Measurements from ENCODE around the gene COQ10B.
"Not testable (repeated sequence)": the region's sequence is repeated elsewhere in the genome, so short reads cannot be mapped to it uniquely, and the experiment has no call there.

DNA sequence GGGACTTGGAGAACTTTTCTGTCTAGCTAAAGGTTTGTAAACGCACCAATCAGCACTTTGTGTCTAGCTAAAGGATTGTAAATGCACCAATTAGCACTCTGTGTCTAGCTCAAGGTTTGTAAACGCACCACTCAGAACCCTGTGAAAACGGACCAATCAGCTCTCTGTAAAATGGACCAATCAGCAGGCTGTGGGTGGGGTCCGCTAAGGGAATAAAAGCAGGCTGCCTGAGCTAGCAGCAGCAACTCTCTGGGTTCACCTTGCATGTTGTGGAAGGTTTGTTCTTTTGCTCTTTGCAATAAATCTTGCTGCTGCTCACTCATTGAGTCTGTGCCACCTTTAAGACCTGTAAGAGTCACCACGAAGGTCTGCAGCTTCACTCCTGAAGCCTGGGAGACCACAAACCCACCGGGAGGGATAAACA, 2.4 kb upstream of the COQ10B start:
- TF ChIP-seq, protein P1, sequence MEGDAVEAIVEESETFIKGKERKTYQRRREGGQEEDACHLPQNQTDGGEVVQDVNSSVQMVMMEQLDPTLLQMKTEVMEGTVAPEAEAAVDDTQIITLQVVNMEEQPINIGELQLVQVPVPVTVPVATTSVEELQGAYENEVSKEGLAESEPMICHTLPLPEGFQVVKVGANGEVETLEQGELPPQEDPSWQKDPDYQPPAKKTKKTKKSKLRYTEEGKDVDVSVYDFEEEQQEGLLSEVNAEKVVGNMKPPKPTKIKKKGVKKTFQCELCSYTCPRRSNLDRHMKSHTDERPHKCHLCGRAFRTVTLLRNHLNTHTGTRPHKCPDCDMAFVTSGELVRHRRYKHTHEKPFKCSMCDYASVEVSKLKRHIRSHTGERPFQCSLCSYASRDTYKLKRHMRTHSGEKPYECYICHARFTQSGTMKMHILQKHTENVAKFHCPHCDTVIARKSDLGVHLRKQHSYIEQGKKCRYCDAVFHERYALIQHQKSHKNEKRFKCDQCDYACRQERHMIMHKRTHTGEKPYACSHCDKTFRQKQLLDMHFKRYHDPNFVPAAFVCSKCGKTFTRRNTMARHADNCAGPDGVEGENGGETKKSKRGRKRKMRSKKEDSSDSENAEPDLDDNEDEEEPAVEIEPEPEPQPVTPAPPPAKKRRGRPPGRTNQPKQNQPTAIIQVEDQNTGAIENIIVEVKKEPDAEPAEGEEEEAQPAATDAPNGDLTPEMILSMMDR (IDR thresholded peaks at IDR 0.05), result not testable (repeated sequence)
- TF ChIP-seq POLR2AphosphoS5 (IDR thresholded peaks at IDR 0.05; ENCODE audit: low read depth, low read length); TCF7L2 (IDR thresholded peaks at IDR 0.05; ENCODE audit: low read depth, low read length); SIN3A (IDR thresholded peaks at IDR 0.05; ENCODE audit: borderline replicate concordance, insufficient read depth, low read depth, low read length): not testable (repeated sequence)
- TF ChIP-seq, protein P2, sequence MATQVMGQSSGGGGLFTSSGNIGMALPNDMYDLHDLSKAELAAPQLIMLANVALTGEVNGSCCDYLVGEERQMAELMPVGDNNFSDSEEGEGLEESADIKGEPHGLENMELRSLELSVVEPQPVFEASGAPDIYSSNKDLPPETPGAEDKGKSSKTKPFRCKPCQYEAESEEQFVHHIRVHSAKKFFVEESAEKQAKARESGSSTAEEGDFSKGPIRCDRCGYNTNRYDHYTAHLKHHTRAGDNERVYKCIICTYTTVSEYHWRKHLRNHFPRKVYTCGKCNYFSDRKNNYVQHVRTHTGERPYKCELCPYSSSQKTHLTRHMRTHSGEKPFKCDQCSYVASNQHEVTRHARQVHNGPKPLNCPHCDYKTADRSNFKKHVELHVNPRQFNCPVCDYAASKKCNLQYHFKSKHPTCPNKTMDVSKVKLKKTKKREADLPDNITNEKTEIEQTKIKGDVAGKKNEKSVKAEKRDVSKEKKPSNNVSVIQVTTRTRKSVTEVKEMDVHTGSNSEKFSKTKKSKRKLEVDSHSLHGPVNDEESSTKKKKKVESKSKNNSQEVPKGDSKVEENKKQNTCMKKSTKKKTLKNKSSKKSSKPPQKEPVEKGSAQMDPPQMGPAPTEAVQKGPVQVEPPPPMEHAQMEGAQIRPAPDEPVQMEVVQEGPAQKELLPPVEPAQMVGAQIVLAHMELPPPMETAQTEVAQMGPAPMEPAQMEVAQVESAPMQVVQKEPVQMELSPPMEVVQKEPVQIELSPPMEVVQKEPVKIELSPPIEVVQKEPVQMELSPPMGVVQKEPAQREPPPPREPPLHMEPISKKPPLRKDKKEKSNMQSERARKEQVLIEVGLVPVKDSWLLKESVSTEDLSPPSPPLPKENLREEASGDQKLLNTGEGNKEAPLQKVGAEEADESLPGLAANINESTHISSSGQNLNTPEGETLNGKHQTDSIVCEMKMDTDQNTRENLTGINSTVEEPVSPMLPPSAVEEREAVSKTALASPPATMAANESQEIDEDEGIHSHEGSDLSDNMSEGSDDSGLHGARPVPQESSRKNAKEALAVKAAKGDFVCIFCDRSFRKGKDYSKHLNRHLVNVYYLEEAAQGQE (IDR thresholded peaks at IDR 0.05; ENCODE audit: insufficient read depth in 1 of 2, low read depth in 2 of 2, low read length in 1 of 2), result not testable (repeated sequence)

Data from Panc1 (cell line).